Stomach (tissue), 9 donors: ENCODE data around the gene SOCS7. TPM values are rescaled to one million over a fixed set of nuclear protein-coding genes. Genes with fewer than 3 reads are reported as not detected.
A peak's percentile ranks its signal among the peaks of the same experiment; 100 is the strongest.

Experiments
- DNase-seq, 2 donors: peaks; one replicate each; pipeline versions ENCODE4 v3.0.0 to v3.0.0-alpha.2; 2013 to 2019
- H3K27ac ChIP-seq, 5 donors: fragments of 200-600 bp in 4 of 5; sonication (generic) in 4 of 5; one replicate each; pipeline ENCODE4 v1.5.1; 2013 to 2019; ENCODE audit warnings: mild to moderate bottlenecking in 1 of 5, moderate library complexity in 1 of 5
- H3K27me3 ChIP-seq, 3 donors: fragments of 200-600 bp; sonication (generic); one replicate each; pipeline ENCODE4 v1.5.1; 2017 to 2019; ENCODE audit warnings: mixed run types in 1 of 3
- H3K36me3 ChIP-seq, 4 donors: fragments of 200-600 bp; sonication (generic); 1 replicate in 3 of 4; 2 replicates in 1 of 4; pipeline ENCODE4 v1.5.1; 2016 to 2019
- H3K4me1 ChIP-seq, 4 donors: fragments of 200-600 bp; sonication (generic); one replicate each; pipeline ENCODE4 v1.5.1; 2016 to 2019
- H3K4me3 ChIP-seq, 4 donors: fragments of 200-600 bp; sonication (generic) in 3 of 4; one replicate each; pipeline ENCODE4 v1.5.1; 2016 to 2019; ENCODE audit warnings: mild to moderate bottlenecking in 1 of 4
- H3K9me3 ChIP-seq, 4 donors: fragments of 200-600 bp; sonication (generic); one replicate each; pipeline ENCODE4 v1.5.1; 2016 to 2019
- CTCF ChIP-seq, 7 experiments: fragments of 450-650 bp in 4 of 7; fragments of 200-600 bp in 3 of 7; sonication (generic) in 3 of 7; IDR thresholded peaks; one replicate each; pipeline ENCODE4 v1.5.1; 2016 to 2019; ENCODE audit warnings: antibody characterized with exemption in 7 of 7, control low read depth in 2 of 7, mild to moderate bottlenecking in 1 of 7
- EP300 ChIP-seq: sonication (generic); formaldehyde crosslinking; IDR thresholded peaks from one replicate; pipeline ENCODE4 v1.6.1; 2017; ENCODE audit warnings: antibody characterized with exemption
- POLR2A ChIP-seq, 4 donors: fragments of 450-650 bp; IDR thresholded peaks; one replicate each; pipeline ENCODE4 v1.6.1; 2016; ENCODE audit warnings: antibody characterized with exemption in 4 of 4, control low read depth in 2 of 4, mild to moderate bottlenecking in 1 of 4, moderate library complexity in 1 of 4
- POLR2AphosphoS5 ChIP-seq, 3 donors: sonication (generic); formaldehyde crosslinking; IDR thresholded peaks; one replicate each; pipeline ENCODE4 v1.6.1; 2016; ENCODE audit warnings: antibody characterized with exemption in 3 of 3
- WGBS, 5 donors: extraction: QIAGEN DNeasy Blood & Tissue Kit in 3 of 5; methylation state at CpG; one replicate each; pipeline versions ENCODE4 v1.1.5 to v1.1.7; 2013 to 2018; 5-methylcytosine and 5-hydroxymethylcytosine counted together
- intact Hi-C: fragments of 100-400 bp; cut with DNase I; formaldehyde crosslinking; loops from one replicate; pipeline ENCODE4 v1.15.1; 2023; ENCODE audit warnings: low total_unique reads
- polyA plus RNA-seq, 3 donors: library from polyadenylated mRNA; stranded (reverse); fragments of 200-250 nt; gene quantifications; one replicate each; pipeline ENCODE4 v1.2.3, GENCODE V29; 2013
- total RNA-seq, 5 donors: library from RNA; depleted of rRNA; stranded (reverse); fragments of >200 nt; gene quantifications; one replicate each; pipeline versions ENCODE4 v1.1.0 to v1.2.3, GENCODE V29; 2014 to 2016
- donor health status: healthy with polysubstance abuse.
- donor health status: Bipolar disorder and iron deficiency.
- donor health status: healthy.

Gene SOCS7
- total and polyA plus RNA-seq, 8 donors: 2.5 to 52.4 (median 11.3) TPM

- intact Hi-C loops: no loop called here
- H3K4me1 ChIP-seq: peaks cover 18 to 81% (median 55%) of the 10 kb centered on the region in 4 donors
- no peaks in the 10 kb centered on the region for H3K36me3 ChIP-seq
- no peak for TF ChIP-seq CTCF (IDR thresholded peaks at IDR 0.05)
- TF ChIP-seq EP300: no peak
- TF ChIP-seq POLR2AphosphoS5 (IDR thresholded peaks at IDR 0.05): no peak
- no peak for TF ChIP-seq POLR2A (IDR thresholded peaks at IDR 0.05)
- no peaks in the 10 kb centered on the region for H3K9me3 ChIP-seq
- DNase-seq: no peak
- peaks cover 0 to 31% (median 7%) of the 10 kb centered on the region in 3 donors for H3K27me3 ChIP-seq
- 84 to 94% (median 88%) methylated on average over 6 of the region's 6 CpGs for WGBS, 5 donors
- H3K27ac ChIP-seq: peak overlapping the region; percentile 1 to 84 (median 69)
- H3K4me3 ChIP-seq: no peak overlapping the region
These were observed 101.1 kb downstream of the SOCS7 start for GRCh38 chr17:38452719-38453118.

- DNase-seq: peak in 1 of 2 donors; percentile 57
- Histone ChIP-seq H3K27me3 (peaks cover 0 to 31% (median 7%) of the 10 kb centered on the region in 3 donors), H3K36me3 (peaks cover 0 to 11% (median 6%) of the 10 kb centered on the region in 4 donors), H3K4me1 (peaks cover 18 to 74% (median 50%) of the 10 kb centered on the region in 4 donors), H3K9me3 (no peaks in the 10 kb centered on the region), H3K27ac (peak overlapping the region in 4 of 5 donors; percentile 40 to 84 (median 80)), H3K4me3 (peak overlapping the region; percentile 33 to 41 (median 38))
- WGBS, 5 donors: 0 to 4% (median 3%) methylated on average over 2 to 44 of the region's 44 CpGs
- no peak for TF ChIP-seq POLR2AphosphoS5 (IDR thresholded peaks at IDR 0.05)
- TF ChIP-seq POLR2A (IDR thresholded peaks at IDR 0.05): no peak
- TF ChIP-seq CTCF (IDR thresholded peaks at IDR 0.05): no peak
- no peak for TF ChIP-seq EP300
- intact Hi-C loops: no loop called here
These were observed 102.3 kb downstream of the SOCS7 start for GRCh38 chr17:38453951-38454421.

GRCh38 chr17:38454532-38454931 is 102.9 kb downstream of the SOCS7 start:
- no peak for TF ChIP-seq CTCF (IDR thresholded peaks at IDR 0.05)
- no peak for TF ChIP-seq POLR2A (IDR thresholded peaks at IDR 0.05)
- TF ChIP-seq EP300: peak; percentile 18
- peak; percentile 23 to 60 (median 30) for TF ChIP-seq POLR2AphosphoS5 (IDR thresholded peaks at IDR 0.05)
- Histone ChIP-seq H3K4me3 (peak overlapping the region; percentile 33 to 41 (median 38)), H3K27ac (peak overlapping the region in 4 of 5 donors; percentile 40 to 84 (median 80)), H3K27me3 (peaks cover 0 to 31% (median 7%) of the 10 kb centered on the region in 3 donors), H3K9me3 (no peaks in the 10 kb centered on the region), H3K4me1 (peaks cover 18 to 80% (median 48%) of the 10 kb centered on the region in 4 donors), H3K36me3 (peaks cover 3 to 17% (median 11%) of the 10 kb centered on the region in 4 donors)
- WGBS, 5 donors: 16 to 24% (median 22%) methylated on average over 9 to 12 of the region's 12 CpGs
- DNase-seq: peak; percentile 63 to 80
- intact Hi-C loops: no loop called here

Other genes starting within 250 kb of the SOCS7 start
- 1 to 10 TPM in 1 of 5 donors, not detected in 4; 3.5 TPM for gene TBC1D3E, start 223.9 kb upstream of the SOCS7 start, total RNA-seq
- gene TBC1D3E, start 223.9 kb upstream of the SOCS7 start, polyA plus RNA-seq: not detected
- not detected for gene TBC1D3, start 159.3 kb upstream of the SOCS7 start, total RNA-seq
- not detected for gene TBC1D3, start 159.3 kb upstream of the SOCS7 start, polyA plus RNA-seq
- 10 to 100 TPM in 4 of 5 donors, 1 to 10 TPM in 1; 5.4 to 23.3 (median 12.8) TPM for gene MRPL45, start 54.7 kb upstream of the SOCS7 start, total RNA-seq
- 10 to 100 TPM; 31.4 to 49.2 (median 35.9) TPM for gene MRPL45, start 54.7 kb upstream of the SOCS7 start, polyA plus RNA-seq
- gene GPR179, start 7.9 kb upstream of the SOCS7 start, total RNA-seq: under 1 TPM in 1 of 5 donors, not detected in 4; 0.18 TPM
- under 1 TPM in 2 of 3 donors, not detected in 1; 0.03 to 0.06 TPM for gene GPR179, start 7.9 kb upstream of the SOCS7 start, polyA plus RNA-seq
- gene ARHGAP23, start 76.6 kb downstream of the SOCS7 start, total RNA-seq: 10 to 100 TPM; 23.9 to 55.5 (median 30.1) TPM
- gene ARHGAP23, start 76.6 kb downstream of the SOCS7 start, polyA plus RNA-seq: 10 to 100 TPM in 1 of 3 donors, 1 to 10 TPM in 2; 4.0 to 18.8 (median 6.6) TPM